K562 (cell line): ENCODE data around the gene TBXAS1. TPM values are rescaled to one million over a fixed set of nuclear protein-coding genes. Genes with fewer than 3 reads are reported as not detected.
A peak's percentile ranks its signal among the peaks of the same experiment; 100 is the strongest.

Source experiments
- E4F1 ChIP-seq: fragments of 250-450 bp; sonication (Bioruptor Pico); IDR thresholded peaks from 2 replicates; pipeline ENCODE4 v1.5.0; 2021; ENCODE audit warnings: mild to moderate bottlenecking, borderline replicate concordance
- IRF1 ChIP-seq: sonication (generic); formaldehyde crosslinking; IDR thresholded peaks from 2 replicates; pipeline ENCODE4 v1.8.0; 2022; ENCODE audit warnings: missing genetic modification reagents, mild to moderate bottlenecking, borderline replicate concordance
- MXI1 ChIP-seq: IDR thresholded peaks from 2 replicates; pipeline ENCODE4 v1.6.1; 2011; ENCODE audit warnings: low read depth, mild to moderate bottlenecking, improper control_type of control experiment, low read length
- PRDM10 ChIP-seq: fragments of 450-650 bp; IDR thresholded peaks from 2 replicates; pipeline ENCODE4 v1.6.1; 2018; ENCODE audit not compliant: partially characterized antibody
- PRPF4 ChIP-seq: fragments of 200-400 bp; formaldehyde crosslinking; IDR thresholded peaks from one replicate; pipeline ENCODE4 v1.6.1; 2017; ENCODE audit warnings: low read length, low read depth, mild to moderate bottlenecking; ENCODE audit not compliant: insufficient read depth, poor library complexity, severe bottlenecking
- TFE3 ChIP-seq: fragments of 450-650 bp; formaldehyde crosslinking; IDR thresholded peaks from 2 replicates; pipeline ENCODE4 v1.4.0; 2020; ENCODE audit warnings: mild to moderate bottlenecking, mixed read lengths
- WHSC1 ChIP-seq: IDR thresholded peaks from one replicate; pipeline ENCODE4 v1.6.1; 2012; ENCODE audit warnings: low read length, control low read depth, inconsistent platforms
- polyA plus RNA-seq, 8 experiments: library from polyadenylated mRNA; depleted of rRNA in 4 of 8; stranded (reverse) in 5 of 8; unstranded in 3 of 8; fragments of >200 nt; fragmentation: Nextera tagmentation in 2 of 8; fragmentation: Illumina TruSeq in 1 of 8; extraction: Ambion mirVana in 2 of 8; extraction: Trizol in 1 of 8; gene quantifications; 2 replicates each; pipeline versions ENCODE4 v1.2.1 to v1.2.3, GENCODE V29; 2011 to 2014; ENCODE audit warnings: inconsistent platforms in 1 of 8, missing spikeins in 1 of 8
- total RNA-seq, 7 experiments: library from RNA; depleted of rRNA in 6 of 7; stranded (reverse); fragments of >200 nt in 6 of 7; fragmentation: Illumina TruSeq in 2 of 7; extraction: Trizol in 2 of 7; gene quantifications; 2 replicates each; pipeline versions ENCODE4 v1.2.1 to v1.2.3, GENCODE V29; 2011 to 2021; ENCODE audit warnings: low replicate concordance in 1 of 7
- TF ChIP-seq, protein P1 (sequence below), 2 experiments: fragments of 200-800 bp in 1 of 2; sonication (Bioruptor generic) in 1 of 2; sonication (generic) in 1 of 2; formaldehyde crosslinking in 1 of 2; IDR thresholded peaks in 1 of 2; conservative IDR thresholded peaks in 1 of 2; 2 replicates each; pipeline versions ENCODE4 v1.5.0 to v1.6.1; 2016 to 2020; ENCODE audit warnings: missing compliant biosample characterization in 1 of 2, missing genetic modification characterization in 1 of 2, missing genetic modification reagents in 1 of 2
- TF ChIP-seq, protein P2 (sequence below): fragments of 250-450 bp; sonication (Bioruptor Pico); IDR thresholded peaks from 2 replicates; pipeline ENCODE4 v1.4.0; 2020; ENCODE audit warnings: mild to moderate bottlenecking, moderate library complexity
- TF ChIP-seq, protein P3 (sequence below): fragments of 250-450 bp; sonication (Bioruptor Pico); IDR thresholded peaks from 2 replicates; pipeline ENCODE4 v1.5.0; 2020; ENCODE audit warnings: mild to moderate bottlenecking, borderline replicate concordance

Gene TBXAS1
- total and polyA plus RNA-seq, 9 of the 15 experiments (the other 6 are each of a cell fraction or from before 2014, with no cell fraction given) = 1.1 to 8.3 (median 1.9) TPM

DNA sequence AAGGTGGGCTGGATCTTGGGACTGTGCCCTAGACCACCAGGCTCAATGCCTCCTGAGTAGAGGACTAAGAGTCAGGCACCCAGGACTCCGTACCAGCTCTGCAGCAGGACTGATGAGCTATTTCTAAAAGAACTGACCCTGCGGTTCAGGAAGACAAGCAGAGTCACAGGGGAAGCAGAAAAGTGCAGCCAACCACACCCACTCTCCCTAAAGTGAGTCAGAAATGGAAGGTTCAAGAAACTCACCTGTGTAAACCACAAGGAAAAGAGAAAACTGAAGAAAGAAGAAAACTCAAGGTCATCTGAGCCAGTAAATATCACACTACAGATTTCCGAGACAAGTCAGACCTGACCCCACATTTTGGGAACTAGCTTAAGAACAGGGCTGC is 231.2 kb downstream of the TBXAS1 start (continued):
- TF ChIP-seq PRDM10 (peak; percentile 31), E4F1 (CRISPR knock-in tag) (no peak), WHSC1 (peak; percentile 29), PRPF4 (no peak), IRF1 (CRISPR knock-in tag) (0 out of 2 replicates have a peak, but pooled peaks have one; percentile 17), TFE3 (CRISPR knock-in tag) (no peak), MXI1 (no peak)
- TF ChIP-seq, protein P1, sequence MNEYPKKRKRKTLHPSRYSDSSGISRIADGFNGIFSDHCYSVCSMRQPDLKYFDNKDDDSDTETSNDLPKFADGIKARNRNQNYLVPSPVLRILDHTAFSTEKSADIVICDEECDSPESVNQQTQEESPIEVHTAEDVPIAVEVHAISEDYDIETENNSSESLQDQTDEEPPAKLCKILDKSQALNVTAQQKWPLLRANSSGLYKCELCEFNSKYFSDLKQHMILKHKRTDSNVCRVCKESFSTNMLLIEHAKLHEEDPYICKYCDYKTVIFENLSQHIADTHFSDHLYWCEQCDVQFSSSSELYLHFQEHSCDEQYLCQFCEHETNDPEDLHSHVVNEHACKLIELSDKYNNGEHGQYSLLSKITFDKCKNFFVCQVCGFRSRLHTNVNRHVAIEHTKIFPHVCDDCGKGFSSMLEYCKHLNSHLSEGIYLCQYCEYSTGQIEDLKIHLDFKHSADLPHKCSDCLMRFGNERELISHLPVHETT (CRISPR knock-in tag; conservative IDR thresholded peaks at IDR 0.05 in 1 of 2, IDR thresholded peaks at IDR 0.05 in 1 of 2) = no peak
- TF ChIP-seq, protein P2, sequence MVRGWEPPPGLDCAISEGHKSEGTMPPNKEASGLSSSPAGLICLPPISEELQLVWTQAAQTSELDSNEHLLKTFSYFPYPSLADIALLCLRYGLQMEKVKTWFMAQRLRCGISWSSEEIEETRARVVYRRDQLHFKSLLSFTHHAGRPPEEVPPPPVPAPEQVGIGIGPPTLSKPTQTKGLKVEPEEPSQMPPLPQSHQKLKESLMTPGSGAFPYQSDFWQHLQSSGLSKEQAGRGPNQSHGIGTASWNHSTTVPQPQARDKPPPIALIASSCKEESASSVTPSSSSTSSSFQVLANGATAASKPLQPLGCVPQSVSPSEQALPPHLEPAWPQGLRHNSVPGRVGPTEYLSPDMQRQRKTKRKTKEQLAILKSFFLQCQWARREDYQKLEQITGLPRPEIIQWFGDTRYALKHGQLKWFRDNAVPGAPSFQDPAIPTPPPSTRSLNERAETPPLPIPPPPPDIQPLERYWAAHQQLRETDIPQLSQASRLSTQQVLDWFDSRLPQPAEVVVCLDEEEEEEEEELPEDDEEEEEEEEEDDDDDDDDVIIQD (CRISPR knock-in tag) = no peak
- TF ChIP-seq, protein P3, sequence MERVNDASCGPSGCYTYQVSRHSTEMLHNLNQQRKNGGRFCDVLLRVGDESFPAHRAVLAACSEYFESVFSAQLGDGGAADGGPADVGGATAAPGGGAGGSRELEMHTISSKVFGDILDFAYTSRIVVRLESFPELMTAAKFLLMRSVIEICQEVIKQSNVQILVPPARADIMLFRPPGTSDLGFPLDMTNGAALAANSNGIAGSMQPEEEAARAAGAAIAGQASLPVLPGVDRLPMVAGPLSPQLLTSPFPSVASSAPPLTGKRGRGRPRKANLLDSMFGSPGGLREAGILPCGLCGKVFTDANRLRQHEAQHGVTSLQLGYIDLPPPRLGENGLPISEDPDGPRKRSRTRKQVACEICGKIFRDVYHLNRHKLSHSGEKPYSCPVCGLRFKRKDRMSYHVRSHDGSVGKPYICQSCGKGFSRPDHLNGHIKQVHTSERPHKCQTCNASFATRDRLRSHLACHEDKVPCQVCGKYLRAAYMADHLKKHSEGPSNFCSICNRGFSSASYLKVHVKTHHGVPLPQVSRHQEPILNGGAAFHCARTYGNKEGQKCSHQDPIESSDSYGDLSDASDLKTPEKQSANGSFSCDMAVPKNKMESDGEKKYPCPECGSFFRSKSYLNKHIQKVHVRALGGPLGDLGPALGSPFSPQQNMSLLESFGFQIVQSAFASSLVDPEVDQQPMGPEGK (CRISPR knock-in tag) = no peak
